Measurements from ENCODE around the gene POLD1.
A peak's percentile ranks its signal among the peaks of the same experiment; 100 is the strongest.

POLD1 gene

GRCh38 chr19:50458396-50459066 lies 74.4 kb downstream of the POLD1 start:
- TF ChIP-seq CTCF (IDR thresholded peaks at IDR 0.05; ENCODE audit: low read depth, low read length), result no peak
- Histone ChIP-seq H3K36me3 (no peaks in the 10 kb centered on the region), H3K27ac (no peak overlapping the region), H3K27me3 (ENCODE audit: insufficient read depth, low read depth, severe bottlenecking) (no peaks in the 10 kb centered on the region), H3K9me3 (ENCODE audit: severe bottlenecking) (no peaks in the 10 kb centered on the region), H3K4me3 (ENCODE audit: low read depth, low read length) (no peak overlapping the region)
- DNase-seq, result no peak

- Histone ChIP-seq H3K36me3 (no peaks in the 10 kb centered on the region), H3K27me3 (ENCODE audit: insufficient read depth, low read depth, severe bottlenecking) (no peaks in the 10 kb centered on the region), H3K4me3 (ENCODE audit: low read depth, low read length) (no peak overlapping the region), H3K27ac (no peak overlapping the region), H3K9me3 (ENCODE audit: severe bottlenecking) (no peaks in the 10 kb centered on the region)
- no peak for DNase-seq
- no peak for TF ChIP-seq CTCF (IDR thresholded peaks at IDR 0.05; ENCODE audit: low read depth, low read length)
These were observed 74.9 kb downstream of the POLD1 start for GRCh38 chr19:50459067-50459456.

GRCh38 chr19:50459638-50460037 lies 75.5 kb downstream of the POLD1 start:
- no peaks in the 10 kb centered on the region for H3K27me3 ChIP-seq (ENCODE audit: insufficient read depth, low read depth, severe bottlenecking)
- no peak overlapping the region for H3K27ac ChIP-seq
- no peak overlapping the region for H3K4me3 ChIP-seq (ENCODE audit: low read depth, low read length)
- no peak for TF ChIP-seq CTCF (IDR thresholded peaks at IDR 0.05; ENCODE audit: low read depth, low read length)
- no peaks in the 10 kb centered on the region for H3K9me3 ChIP-seq (ENCODE audit: severe bottlenecking)
- no peak for DNase-seq
- H3K36me3 ChIP-seq, result no peaks in the 10 kb centered on the region

GRCh38 chr19:50460161-50460765 lies 76.1 kb downstream of the POLD1 start:
- no peaks in the 10 kb centered on the region for H3K27me3 ChIP-seq (ENCODE audit: insufficient read depth, low read depth, severe bottlenecking)
- no peak for DNase-seq
- no peak for TF ChIP-seq CTCF (IDR thresholded peaks at IDR 0.05; ENCODE audit: low read depth, low read length)
- no peaks in the 10 kb centered on the region for H3K36me3 ChIP-seq
- no peak overlapping the region for H3K4me3 ChIP-seq (ENCODE audit: low read depth, low read length)
- no peak overlapping the region for H3K27ac ChIP-seq
- H3K9me3 ChIP-seq (ENCODE audit: severe bottlenecking), result no peaks in the 10 kb centered on the region

GRCh38 chr19:50461066-50461875 lies 77.1 kb downstream of the POLD1 start:
- peak; percentile 82 for TF ChIP-seq CTCF (IDR thresholded peaks at IDR 0.05; ENCODE audit: low read depth, low read length)
- no peak overlapping the region for H3K27ac ChIP-seq
- DNase-seq, result peak; percentile 73
- H3K27me3 ChIP-seq (ENCODE audit: insufficient read depth, low read depth, severe bottlenecking), result no peaks in the 10 kb centered on the region
- no peaks in the 10 kb centered on the region for H3K36me3 ChIP-seq
- H3K9me3 ChIP-seq (ENCODE audit: severe bottlenecking), result no peaks in the 10 kb centered on the region
- H3K4me3 ChIP-seq (ENCODE audit: low read depth, low read length), result no peak overlapping the region
